Stimulated activated naive CD4-positive, alpha-beta T cell (primary cell): ENCODE data around the gene TMEM86A.
"Not testable (repeated sequence)": the region's sequence is repeated elsewhere in the genome, so short reads cannot be mapped to it uniquely, and the experiment has no call there.

Experiments used
- DNase-seq, 6 experiments: peaks; one replicate each; lab custom pipeline; 2025; lab: John Stamatoyannopoulos, UW

The TMEM86A gene

GRCh38 chr11:18698341-18699268 lies at the start of gene TMEM86A:
TMEM86A (plus strand) TSS chr11:18698779; CDS start chr11:18698887, 108 bp downstream.
- peak; percentile 78 to 93 (median 86) for DNase-seq

- DNase-seq = no peak
Measured at GRCh38 chr11:18650353-18650752, 48.2 kb upstream of the TMEM86A start.

GRCh38 chr11:18650859-18651557 lies 47.6 kb upstream of the TMEM86A start:
- peak in 2 of 6 experiments; percentile 16 to 18 for DNase-seq

GRCh38 chr11:18657673-18658072 lies 40.9 kb upstream of the TMEM86A start:
- no peak for DNase-seq

GRCh38 chr11:18665353-18665872 lies 33.2 kb upstream of the TMEM86A start:
- not testable (repeated sequence) for DNase-seq

- no peak for DNase-seq
Measured at GRCh38 chr11:18668131-18668530, 30.4 kb upstream of the TMEM86A start.

- DNase-seq = no peak
Measured at GRCh38 chr11:18669219-18669596, 29.4 kb upstream of the TMEM86A start.

- DNase-seq = no peak
Measured at GRCh38 chr11:18669711-18670110, 28.9 kb upstream of the TMEM86A start.

- DNase-seq = no peak
Measured at GRCh38 chr11:18671246-18671645, 27.3 kb upstream of the TMEM86A start.

- DNase-seq = peak; percentile 13 to 79 (median 48)
Measured at GRCh38 chr11:18672209-18672608, 26.4 kb upstream of the TMEM86A start.

- DNase-seq = no peak
Measured at GRCh38 chr11:18676803-18677202, 21.8 kb upstream of the TMEM86A start.

- no peak for DNase-seq
Measured at GRCh38 chr11:18677560-18677959, 21.0 kb upstream of the TMEM86A start.

GRCh38 chr11:18681949-18682348 lies 16.6 kb upstream of the TMEM86A start:
- not testable (repeated sequence) for DNase-seq

- no peak for DNase-seq
Measured at GRCh38 chr11:18682466-18682865, 16.1 kb upstream of the TMEM86A start.

GRCh38 chr11:18684267-18684666 lies 14.3 kb upstream of the TMEM86A start:
- no peak for DNase-seq

- DNase-seq = not testable (repeated sequence)
Measured at GRCh38 chr11:18691467-18692140, 7.0 kb upstream of the TMEM86A start.

- DNase-seq = no peak
Measured at GRCh38 chr11:18692941-18693760, 5.4 kb upstream of the TMEM86A start.

- DNase-seq = no peak
Measured at GRCh38 chr11:18696638-18697225, 1.8 kb upstream of the TMEM86A start.

- DNase-seq = no peak
Measured at GRCh38 chr11:18697576-18697975, 1.0 kb upstream of the TMEM86A start.

- peak in 1 of 6 experiments; percentile 47 for DNase-seq
Measured at GRCh38 chr11:18699269-18699596, 654 bp downstream of the TMEM86A start.

GRCh38 chr11:18699848-18700261 lies 1.3 kb downstream of the TMEM86A start:
- no peak for DNase-seq
